ENCODE measurements around the gene NR1D2. TPM values are rescaled to one million over a fixed set of nuclear protein-coding genes. Genes with fewer than 3 reads are reported as not detected.

NR1D2 gene
- total and polyA plus RNA-seq, 2 of the 13 experiments (the other 11 are each of a cell fraction or from before 2014, with no cell fraction given) = 5.3 to 8.1 TPM

DNA sequence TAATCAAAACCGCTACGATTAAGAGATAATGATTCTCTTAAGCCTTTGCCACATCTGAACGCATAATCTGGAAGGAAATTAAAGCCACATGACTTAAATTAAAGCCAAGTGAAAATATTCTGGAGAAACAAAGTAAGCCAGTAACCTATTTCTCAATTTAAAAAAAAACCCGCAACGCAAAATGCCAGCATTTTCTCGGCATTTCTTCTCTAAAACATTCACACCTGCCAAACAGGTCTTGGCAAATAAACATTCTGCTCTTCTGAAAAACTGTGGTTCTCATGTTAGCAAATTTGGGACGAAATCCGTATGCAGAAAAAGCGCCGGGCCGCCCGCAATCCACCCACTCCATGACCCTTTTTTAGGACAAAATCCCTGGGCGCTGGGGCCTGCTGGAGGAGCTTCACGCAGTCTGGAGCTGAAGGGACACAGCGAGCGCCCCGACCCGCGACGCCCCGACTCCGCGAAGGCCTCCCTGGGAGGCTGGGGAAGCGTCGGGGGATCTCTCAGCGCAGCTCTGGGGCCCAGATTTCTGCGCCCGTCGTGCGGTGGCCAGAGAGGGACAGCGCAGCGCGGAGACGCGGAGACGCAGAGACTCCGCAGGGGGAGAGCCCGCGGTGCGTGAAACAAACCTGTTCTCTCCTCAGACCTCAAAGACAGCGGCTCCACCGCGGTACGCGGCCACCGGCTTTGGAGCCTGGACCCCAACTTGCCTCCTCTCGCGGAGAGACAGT lies 28.8 kb upstream of the NR1D2 start (continued):
- TF ChIP-seq DDIT3 (CRISPR knock-in tag; IDR thresholded peaks at IDR 0.05) = no peak
- TF ChIP-seq TP53 (CRISPR knock-in tag; conservative IDR thresholded peaks at IDR 0.05) = no peak
- TF ChIP-seq PITX1 (CRISPR knock-in tag; IDR thresholded peaks at IDR 0.05) = no peak
- no peak for TF ChIP-seq TSC22D2 (CRISPR knock-in tag; IDR thresholded peaks at IDR 0.05; ENCODE audit: borderline replicate concordance)
- TF ChIP-seq ETV5 (CRISPR knock-in tag; IDR thresholded peaks at IDR 0.05; ENCODE audit: borderline replicate concordance) = no peak
- TF ChIP-seq, protein P1, sequence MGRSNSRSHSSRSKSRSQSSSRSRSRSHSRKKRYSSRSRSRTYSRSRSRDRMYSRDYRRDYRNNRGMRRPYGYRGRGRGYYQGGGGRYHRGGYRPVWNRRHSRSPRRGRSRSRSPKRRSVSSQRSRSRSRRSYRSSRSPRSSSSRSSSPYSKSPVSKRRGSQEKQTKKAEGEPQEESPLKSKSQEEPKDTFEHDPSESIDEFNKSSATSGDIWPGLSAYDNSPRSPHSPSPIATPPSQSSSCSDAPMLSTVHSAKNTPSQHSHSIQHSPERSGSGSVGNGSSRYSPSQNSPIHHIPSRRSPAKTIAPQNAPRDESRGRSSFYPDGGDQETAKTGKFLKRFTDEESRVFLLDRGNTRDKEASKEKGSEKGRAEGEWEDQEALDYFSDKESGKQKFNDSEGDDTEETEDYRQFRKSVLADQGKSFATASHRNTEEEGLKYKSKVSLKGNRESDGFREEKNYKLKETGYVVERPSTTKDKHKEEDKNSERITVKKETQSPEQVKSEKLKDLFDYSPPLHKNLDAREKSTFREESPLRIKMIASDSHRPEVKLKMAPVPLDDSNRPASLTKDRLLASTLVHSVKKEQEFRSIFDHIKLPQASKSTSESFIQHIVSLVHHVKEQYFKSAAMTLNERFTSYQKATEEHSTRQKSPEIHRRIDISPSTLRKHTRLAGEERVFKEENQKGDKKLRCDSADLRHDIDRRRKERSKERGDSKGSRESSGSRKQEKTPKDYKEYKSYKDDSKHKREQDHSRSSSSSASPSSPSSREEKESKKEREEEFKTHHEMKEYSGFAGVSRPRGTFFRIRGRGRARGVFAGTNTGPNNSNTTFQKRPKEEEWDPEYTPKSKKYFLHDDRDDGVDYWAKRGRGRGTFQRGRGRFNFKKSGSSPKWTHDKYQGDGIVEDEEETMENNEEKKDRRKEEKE (IDR thresholded peaks at IDR 0.05) = no peak
- peak; percentile 9; the same call in 1 of the 2 replicates for TF ChIP-seq ZNF768 (CRISPR knock-in tag; IDR thresholded peaks at IDR 0.05)
- no peak for TF ChIP-seq ZNF546 (CRISPR knock-in tag; conservative IDR thresholded peaks at IDR 0.05)

Data from HepG2 (cell line).